Adipose tissue (tissue), 3 donors: ENCODE measurements around the gene LIN7B. TPM values are rescaled to one million over a fixed set of nuclear protein-coding genes. Genes with fewer than 3 reads are reported as not detected.

Experiments
- H3K27ac ChIP-seq: one replicate; pipeline ENCODE4 v1.5.1; 2013; ENCODE audit warnings: low read depth, low read length
- WGBS, 3 donors: extraction: QIAGEN DNeasy Blood & Tissue Kit; methylation state at CpG; one replicate each; pipeline ENCODE4 v1.1.7; 2013; 5-methylcytosine and 5-hydroxymethylcytosine counted together
- polyA plus RNA-seq, 3 donors: library from polyadenylated mRNA; stranded (reverse); fragments of 200-250 nt; gene quantifications; one replicate each; pipeline ENCODE4 v1.2.3, GENCODE V29; 2013
- donor health status: healthy with polysubstance abuse.
- donor health status: Bipolar disorder and iron deficiency.
- donor health status: healthy.

Gene LIN7B
- polyA plus RNA-seq, 3 donors, result 4.3 to 12.9 (median 6.6) TPM

DNA sequence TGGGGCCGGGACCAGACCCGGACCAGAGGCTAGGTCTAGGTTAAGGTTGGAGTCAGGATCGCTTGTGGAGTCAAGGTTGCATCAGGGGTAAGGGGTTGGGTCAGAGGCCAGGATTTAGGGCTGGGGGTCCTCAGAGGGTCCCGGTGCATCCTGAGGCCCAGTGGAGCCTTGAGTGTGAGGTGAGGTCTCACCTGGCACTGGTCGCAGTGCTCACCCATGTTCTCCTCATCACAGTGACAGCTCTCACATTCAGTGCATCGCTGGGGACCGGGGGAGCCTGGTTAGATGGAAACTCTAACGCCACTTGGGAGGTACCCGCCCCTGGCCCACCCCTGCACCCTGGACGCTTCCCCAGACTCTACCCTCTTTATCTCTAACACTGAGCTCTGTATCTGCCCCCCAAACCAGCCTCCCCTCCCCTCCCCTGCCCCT is 38.0 kb downstream of the LIN7B start:
- 20 to 28% (median 26%) methylated on average over 9 to 10 of the region's 10 CpGs for WGBS, 3 donors
- no peak overlapping the region for H3K27ac ChIP-seq

DNA sequence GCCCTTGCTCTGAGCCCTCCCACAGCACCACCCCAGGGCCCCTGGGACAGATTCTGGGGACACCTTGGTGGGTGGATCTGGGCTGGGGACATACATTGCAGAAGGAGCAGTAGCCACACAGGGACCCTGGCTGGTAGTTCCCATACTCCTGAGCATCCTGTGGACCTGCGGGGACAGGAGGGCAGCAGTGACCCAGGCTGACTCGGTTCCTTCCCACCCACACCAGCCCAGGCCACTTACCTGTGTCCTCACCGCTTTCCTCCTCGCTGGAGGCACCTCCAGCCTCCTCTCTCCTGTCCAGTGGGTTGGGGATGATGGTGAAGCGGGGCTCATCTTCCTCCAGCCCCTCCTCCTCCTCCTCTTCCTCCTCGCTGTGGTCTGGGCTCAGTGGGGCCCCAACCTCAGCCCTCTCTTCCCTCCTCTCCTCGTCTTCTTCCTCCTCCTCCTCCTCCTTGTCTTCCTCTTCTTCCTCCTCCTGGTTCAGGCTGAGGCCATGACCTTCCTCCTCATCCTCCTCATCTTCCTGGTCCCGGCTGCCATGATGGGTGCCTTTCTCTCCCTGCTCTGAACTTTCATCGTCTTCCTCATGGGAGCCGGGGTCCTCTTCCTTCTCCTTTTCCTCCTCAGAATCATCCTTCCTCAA is 39.1 kb downstream of the LIN7B start:
- no peak overlapping the region for H3K27ac ChIP-seq
- 82 to 93% (median 84%) methylated on average over 7 to 10 of the region's 10 CpGs for WGBS, 3 donors

DNA sequence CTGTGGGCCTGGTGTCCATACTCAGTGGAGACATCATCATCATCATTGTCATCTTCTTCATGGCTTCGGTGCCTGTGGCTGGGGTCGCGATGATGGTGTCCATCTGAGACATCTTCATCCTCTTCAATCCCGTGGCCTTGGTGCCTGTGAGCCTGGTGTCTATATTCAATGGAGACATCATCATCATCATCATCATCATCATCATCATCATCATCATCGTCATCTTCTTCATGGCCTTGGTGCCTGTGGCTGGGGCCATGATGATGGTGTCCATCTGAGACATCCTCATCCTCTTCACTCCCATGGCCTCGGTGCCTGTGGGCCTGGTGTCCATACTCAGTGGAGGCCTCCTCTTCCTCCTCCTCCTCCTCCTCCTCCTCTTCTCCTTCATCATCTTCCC is 40.1 kb downstream of the LIN7B start:
- no peak overlapping the region for H3K27ac ChIP-seq
- WGBS, 3 donors, result 94 to 97% (median 95%) methylated on average over 6 of the region's 6 CpGs

DNA sequence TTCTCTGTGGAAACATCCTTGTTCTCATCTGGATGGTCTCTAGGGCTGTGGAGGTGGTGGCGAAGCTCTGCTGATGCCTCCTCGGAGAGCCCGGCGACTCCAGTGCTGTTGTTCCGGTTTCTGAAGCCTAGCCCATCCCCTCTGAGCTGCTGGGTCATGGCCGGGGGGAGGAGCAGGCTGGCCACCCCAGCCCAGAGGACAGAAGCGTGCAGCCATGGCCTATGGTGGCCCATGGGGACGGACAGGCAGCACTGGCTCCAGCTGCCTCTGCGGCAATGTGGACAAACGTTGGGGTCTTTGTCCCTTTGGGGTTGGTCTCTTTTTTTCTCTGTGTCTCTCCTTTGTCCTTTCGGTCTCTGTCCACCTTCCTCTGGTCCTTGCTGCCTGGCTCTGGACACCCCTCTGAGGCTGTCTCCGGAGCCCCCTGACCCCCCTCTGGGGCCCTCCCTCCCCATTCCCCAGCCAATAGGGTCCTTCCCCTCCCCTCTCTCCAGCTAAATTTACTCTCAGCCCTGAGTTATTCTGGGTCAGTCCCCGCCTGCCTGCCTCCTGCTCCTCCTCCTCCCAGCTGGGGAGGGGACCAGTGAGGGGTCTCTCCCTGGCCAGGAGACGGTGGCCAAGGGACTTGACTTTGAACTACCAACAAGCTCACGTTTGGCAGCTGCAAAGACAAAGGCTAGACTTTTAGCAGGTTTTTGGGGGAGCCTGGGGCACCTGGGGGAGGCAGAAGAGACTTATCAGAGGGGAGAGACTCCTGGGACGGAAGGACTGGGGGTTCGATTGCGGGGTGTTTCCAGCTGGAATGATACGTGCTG is 41.0 kb downstream of the LIN7B start, which contains the start of gene HRC:
HRC (minus strand) TSS at position 392 of the 815 bp plus-strand sequence; CDS start at position 233, 159 bp downstream.
- WGBS, 3 donors, result 54 to 64% (median 63%) methylated on average over 19 of the region's 19 CpGs
- H3K27ac ChIP-seq, result no peak within 1 kb of the TSS

DNA sequence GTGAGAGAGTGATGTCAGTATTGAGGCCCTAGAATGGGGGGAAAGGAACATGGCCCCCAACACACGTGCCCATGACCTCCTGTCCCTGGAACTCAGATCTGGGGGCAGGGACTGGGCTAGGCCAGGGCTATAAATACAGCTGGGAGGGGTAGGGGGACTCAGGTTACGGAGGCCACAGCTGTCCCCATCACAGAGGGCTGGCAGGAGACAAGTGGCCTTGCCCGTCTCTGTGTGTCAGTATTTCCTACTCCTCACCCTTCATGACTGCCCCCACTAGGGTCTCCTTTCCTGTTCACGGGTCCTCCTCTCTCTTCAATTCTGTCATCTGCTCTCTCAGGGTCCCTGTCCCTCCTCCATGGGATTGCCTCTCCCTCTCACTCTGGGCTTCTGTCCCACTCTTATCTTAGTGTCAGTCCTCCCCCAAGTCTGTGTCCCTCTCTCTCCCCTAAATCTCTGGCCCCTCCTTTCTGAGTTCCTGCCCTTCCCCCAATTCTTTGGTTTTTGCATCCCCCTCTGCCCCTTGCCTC is 41.7 kb downstream of the LIN7B start:
- 35 to 54% (median 50%) methylated on average over 3 to 4 of the region's 4 CpGs for WGBS, 3 donors
- H3K27ac ChIP-seq, result no peak overlapping the region

DNA sequence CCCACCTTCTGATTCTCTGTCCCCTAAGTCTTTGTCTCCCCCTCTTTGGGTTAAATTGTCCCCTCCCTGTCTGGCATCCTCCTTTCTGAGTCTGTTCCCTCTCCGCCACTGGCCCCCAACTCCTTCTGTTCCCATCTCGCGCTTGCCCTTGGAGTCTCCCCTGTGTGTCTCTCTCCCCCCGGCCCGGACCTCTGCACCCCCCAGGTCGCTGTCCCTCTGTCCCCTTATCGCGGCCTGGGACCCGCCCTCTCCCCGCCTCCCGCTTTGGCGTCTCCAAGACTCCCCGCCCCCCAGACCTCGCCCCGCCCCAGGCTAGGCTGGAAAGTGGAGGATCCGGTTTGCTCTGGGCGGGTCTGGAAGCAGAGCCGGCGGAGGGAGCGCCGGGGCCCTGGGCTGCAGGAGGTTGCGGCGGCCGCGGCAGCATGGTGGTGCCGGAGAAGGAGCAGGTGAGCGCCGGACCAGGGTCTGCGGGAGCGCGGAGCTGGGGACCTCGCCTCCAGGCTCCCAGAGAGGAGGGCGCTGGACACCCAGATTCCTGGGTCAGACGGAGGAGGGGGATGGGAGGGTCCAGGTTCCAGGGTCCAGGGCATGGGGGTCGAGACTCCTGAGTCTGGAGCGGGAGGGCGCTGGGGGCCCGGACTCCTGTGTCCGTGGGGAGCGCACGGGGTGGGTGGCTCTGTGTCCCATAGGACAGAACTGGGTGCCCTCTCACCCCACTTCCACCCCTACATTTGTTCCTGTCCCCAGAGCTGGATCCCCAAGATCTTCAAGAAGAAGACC is 43.5 kb downstream of the LIN7B start, which contains the start of gene TRPM4:
TRPM4 (plus strand) TSS at position 348 of the 780 bp plus-strand sequence; CDS start at position 423, 75 bp downstream.
- 0 to 1% (median 1%) methylated on average over 37 to 41 of the region's 41 CpGs for WGBS, 3 donors
- no peak within 1 kb of the TSS for H3K27ac ChIP-seq

DNA sequence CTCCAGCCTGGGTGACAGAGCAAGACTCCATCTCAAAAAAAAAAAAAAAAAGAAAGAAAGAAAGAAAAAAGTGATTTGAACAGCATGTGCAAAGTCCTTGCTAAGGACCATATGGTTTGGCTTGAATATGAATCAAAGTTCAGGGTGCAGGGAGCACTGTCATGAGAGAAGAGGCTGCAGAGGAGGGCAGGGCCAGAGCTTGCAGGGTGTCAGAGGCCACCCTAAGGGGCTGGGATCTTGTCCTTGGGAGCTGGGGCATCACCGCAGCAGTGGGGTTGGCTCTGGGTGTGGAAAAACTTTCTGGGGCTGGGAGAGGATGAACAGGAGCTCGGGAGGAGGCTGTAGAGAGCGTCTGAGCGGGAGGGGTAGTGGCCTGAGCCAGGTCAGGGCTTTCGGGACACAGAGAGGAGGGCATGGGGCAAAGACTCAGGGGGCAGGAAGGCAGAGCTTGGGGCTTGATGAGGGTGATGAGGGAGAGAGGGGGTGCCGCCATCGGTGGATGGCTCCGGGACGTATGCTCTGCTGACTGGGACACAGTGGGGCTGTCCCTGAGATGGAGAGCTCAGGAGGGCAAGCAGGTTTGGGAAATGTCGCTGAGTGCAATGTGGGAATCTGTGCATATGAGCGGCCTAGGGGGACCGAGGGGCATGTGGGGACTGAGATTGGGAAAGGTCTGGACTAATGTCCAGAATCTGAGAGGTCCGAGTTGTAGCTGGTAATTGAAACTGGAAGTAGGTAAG is 46.5 kb downstream of the LIN7B start:
- WGBS, 3 donors, result 91 to 92% (median 92%) methylated on average over 13 of the region's 13 CpGs
- no peak overlapping the region for H3K27ac ChIP-seq

DNA sequence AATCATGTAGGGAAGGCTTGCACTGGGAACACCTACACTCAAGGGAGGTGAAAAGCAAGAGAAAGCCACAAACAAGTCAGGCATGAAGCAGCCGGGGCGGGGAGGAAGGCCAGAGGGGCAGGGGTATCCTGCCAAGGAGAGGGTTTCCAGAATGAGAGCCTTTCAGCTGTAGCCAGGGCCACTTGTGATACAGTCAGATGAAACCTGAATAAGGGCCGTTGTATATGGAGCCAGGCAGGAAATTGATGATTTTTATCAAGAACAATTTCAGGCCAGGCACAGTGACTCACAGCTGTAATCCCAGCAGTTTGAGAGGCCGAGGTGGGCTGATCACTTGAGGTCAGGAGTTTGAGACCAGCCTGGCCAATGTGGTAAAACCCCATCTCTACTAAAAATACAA is 47.8 kb downstream of the LIN7B start:
- no peak overlapping the region for H3K27ac ChIP-seq
- WGBS, 3 donors, result 64 to 74% (median 68%) methylated on average over 4 of the region's 4 CpGs

DNA sequence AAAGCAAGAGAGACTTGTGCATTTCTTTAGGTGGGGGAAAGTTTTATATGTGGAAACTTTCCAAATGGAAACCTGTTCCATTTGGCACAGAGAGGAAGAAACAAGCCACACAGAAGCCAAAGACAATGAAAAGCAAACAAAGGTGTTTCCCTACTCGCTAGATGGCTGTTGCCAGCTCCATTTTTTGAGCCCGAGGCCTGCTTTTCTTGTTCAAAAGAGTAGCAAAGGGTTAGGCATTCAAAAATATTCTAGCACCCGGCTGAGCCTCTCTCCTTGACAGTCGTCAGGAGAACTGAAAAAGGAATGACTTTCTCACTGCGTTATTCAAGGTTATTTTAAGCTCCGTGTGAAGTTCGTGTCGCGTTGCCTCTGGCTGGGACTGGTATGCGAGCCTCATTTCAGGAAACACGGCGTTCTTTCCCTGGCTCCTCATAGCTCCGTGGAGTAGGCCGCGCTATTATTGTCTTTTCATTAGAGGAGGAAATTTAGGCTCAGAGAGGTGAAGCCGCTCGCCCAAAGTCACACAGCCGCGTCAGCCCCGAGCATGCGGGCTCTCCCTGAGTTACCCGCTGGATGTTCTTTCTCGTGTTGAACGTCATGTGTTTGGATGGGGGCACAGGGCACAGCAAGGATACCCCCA is 51.1 kb downstream of the LIN7B start:
- no peak overlapping the region for H3K27ac ChIP-seq
- 45 to 75% (median 62%) methylated on average over 24 of the region's 24 CpGs for WGBS, 3 donors

DNA sequence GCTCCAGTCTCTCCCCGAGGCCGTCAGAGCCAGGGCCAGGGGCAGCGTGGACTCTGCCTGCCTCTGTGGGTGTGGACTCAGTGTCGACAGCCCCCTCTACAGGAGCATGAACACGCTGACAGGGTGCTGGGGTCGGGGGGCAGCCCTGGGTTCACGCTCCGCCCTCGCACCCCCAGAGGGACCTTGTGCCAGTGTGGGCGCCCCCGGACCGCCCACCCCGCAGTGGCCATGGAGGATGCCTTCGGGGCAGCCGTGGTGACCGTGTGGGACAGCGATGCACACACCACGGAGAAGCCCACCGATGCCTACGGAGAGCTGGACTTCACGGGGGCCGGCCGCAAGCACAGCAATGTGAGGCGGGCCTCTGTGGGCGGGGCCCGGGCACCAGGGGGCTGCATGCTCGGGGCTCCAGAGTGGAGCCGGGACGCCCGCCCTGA is 51.7 kb downstream of the LIN7B start:
- 52 to 61% (median 61%) methylated on average over 29 to 30 of the region's 30 CpGs for WGBS, 3 donors
- no peak overlapping the region for H3K27ac ChIP-seq

DNA sequence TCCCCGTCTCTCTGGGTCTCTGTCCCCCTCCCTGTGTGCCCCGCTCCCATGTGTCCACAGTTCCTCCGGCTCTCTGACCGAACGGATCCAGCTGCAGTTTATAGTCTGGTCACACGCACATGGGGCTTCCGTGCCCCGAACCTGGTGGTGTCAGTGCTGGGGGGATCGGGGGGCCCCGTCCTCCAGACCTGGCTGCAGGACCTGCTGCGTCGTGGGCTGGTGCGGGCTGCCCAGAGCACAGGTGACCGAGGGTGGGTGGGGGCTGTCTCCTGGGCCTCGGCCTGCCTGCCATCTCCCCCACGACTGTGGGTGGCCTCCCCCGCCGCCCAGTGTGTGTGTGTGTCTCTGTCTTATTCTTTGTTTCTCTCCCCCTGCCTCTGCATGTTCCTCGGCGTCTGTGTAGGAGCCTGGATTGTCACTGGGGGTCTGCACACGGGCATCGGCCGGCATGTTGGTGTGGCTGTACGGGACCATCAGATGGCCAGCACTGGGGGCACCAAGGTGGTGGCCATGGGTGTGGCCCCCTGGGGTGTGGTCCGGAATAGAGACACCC is 53.8 kb downstream of the LIN7B start:
- WGBS, 3 donors, result 84 to 91% (median 89%) methylated on average over 25 of the region's 25 CpGs

More for the DNA sequence above, 53.8 kb downstream of the LIN7B start:
- H3K27ac ChIP-seq, result no peak overlapping the region

Other genes starting within 250 kb of the LIN7B start
- 100 to 1,000 TPM in 1 of 3 donors, 10 to 100 TPM in 1, 1 to 10 TPM in 1; 7.3 to 127 (median 20.6) TPM for gene PLEKHA4, start 245.8 kb upstream of the LIN7B start, polyA plus RNA-seq
- gene PPP1R15A, start 241.9 kb upstream of the LIN7B start, polyA plus RNA-seq, result 100 to 1,000 TPM in 2 of 3 donors, 10 to 100 TPM in 1; 18.7 to 240 (median 197) TPM
- gene TULP2, start 215.6 kb upstream of the LIN7B start, polyA plus RNA-seq, result under 1 TPM in 2 of 3 donors, not detected in 1; 0.08 to 0.09 TPM
- gene NUCB1, start 214.1 kb upstream of the LIN7B start, polyA plus RNA-seq, result 100 to 1,000 TPM; 117 to 394 (median 178) TPM
- under 1 TPM in 1 of 3 donors, not detected in 2; 0.30 TPM for gene DHDH, start 180.7 kb upstream of the LIN7B start, polyA plus RNA-seq
- 10 to 100 TPM; 24.4 to 71.2 (median 39.9) TPM for gene BAX, start 159.5 kb upstream of the LIN7B start, polyA plus RNA-seq
- over 10,000 TPM in 1 of 3 donors, 1,000 to 10,000 TPM in 2; 1,172 to 18,296 (median 6,752) TPM for gene FTL, start 149.1 kb upstream of the LIN7B start, polyA plus RNA-seq
- gene GYS1, start 121.1 kb upstream of the LIN7B start, polyA plus RNA-seq, result 10 to 100 TPM; 20.1 to 73.8 (median 31.2) TPM
- gene RUVBL2, start 120.5 kb upstream of the LIN7B start, polyA plus RNA-seq, result 10 to 100 TPM; 44.6 to 65.0 (median 50.0) TPM
- gene LHB, start 97.3 kb upstream of the LIN7B start, polyA plus RNA-seq, result under 1 TPM in 2 of 3 donors, not detected in 1; 0.36 to 0.62 TPM
- gene CGB3, start 90.0 kb upstream of the LIN7B start, polyA plus RNA-seq, result not detected
- not detected for gene CGB2, start 82.5 kb upstream of the LIN7B start, polyA plus RNA-seq
- not detected for gene CGB1, start 77.5 kb upstream of the LIN7B start, polyA plus RNA-seq
- 1 to 10 TPM in 1 of 3 donors, not detected in 2; 1.1 TPM for gene CGB5, start 70.5 kb upstream of the LIN7B start, polyA plus RNA-seq
- not detected for gene CGB8, start 65.3 kb upstream of the LIN7B start, polyA plus RNA-seq
- gene CGB7, start 56.6 kb upstream of the LIN7B start, polyA plus RNA-seq, result 1 to 10 TPM in 1 of 3 donors, under 1 TPM in 1, not detected in 1; 0.12 to 1.0 TPM
- under 1 TPM in 1 of 3 donors, not detected in 2; 0.09 TPM for gene NTF4, start 49.6 kb upstream of the LIN7B start, polyA plus RNA-seq
- gene KCNA7, start 41.7 kb upstream of the LIN7B start, polyA plus RNA-seq, result under 1 TPM in 1 of 3 donors, not detected in 2; 0.03 TPM
- gene SNRNP70, start 28.9 kb upstream of the LIN7B start, polyA plus RNA-seq, result 100 to 1,000 TPM; 170 to 188 (median 186) TPM
- gene C19orf73, start 4.8 kb downstream of the LIN7B start, polyA plus RNA-seq, result 1 to 10 TPM in 2 of 3 donors, not detected in 1; 1.5 to 5.1 TPM
- gene PPFIA3, start 5.2 kb downstream of the LIN7B start, polyA plus RNA-seq, result 10 to 100 TPM in 1 of 3 donors, 1 to 10 TPM in 2; 8.5 to 20.1 (median 8.9) TPM
- gene HRC, start 41.0 kb downstream of the LIN7B start, polyA plus RNA-seq, result 1 to 10 TPM in 2 of 3 donors, under 1 TPM in 1; 0.89 to 2.8 (median 1.3) TPM
- 10 to 100 TPM in 2 of 3 donors, 1 to 10 TPM in 1; 8.5 to 45.9 (median 11.9) TPM for gene TRPM4, start 43.4 kb downstream of the LIN7B start, polyA plus RNA-seq
- 1 to 10 TPM in 2 of 3 donors, under 1 TPM in 1; 0.90 to 1.6 (median 1.0) TPM for gene SLC6A16, start 210.8 kb downstream of the LIN7B start, polyA plus RNA-seq
- gene CD37, start 221.0 kb downstream of the LIN7B start, polyA plus RNA-seq, result 10 to 100 TPM in 2 of 3 donors, 1 to 10 TPM in 1; 6.8 to 18.1 (median 10.6) TPM
- 10 to 100 TPM; 19.3 to 37.7 (median 34.0) TPM for gene TEAD2, start 248.0 kb downstream of the LIN7B start, polyA plus RNA-seq
- gene DKKL1, start 249.5 kb downstream of the LIN7B start, polyA plus RNA-seq, result under 1 TPM in 2 of 3 donors, not detected in 1; 0.21 to 0.61 TPM